NCI-H187 treated with DMSO at 0.1 percent for 48 hours (cell line): ENCODE data around the gene FBRSL1.

Experiments used
- DNase-seq: peaks from one replicate; lab custom pipeline; 2025; lab: John Stamatoyannopoulos, UW

The FBRSL1 gene

DNA sequence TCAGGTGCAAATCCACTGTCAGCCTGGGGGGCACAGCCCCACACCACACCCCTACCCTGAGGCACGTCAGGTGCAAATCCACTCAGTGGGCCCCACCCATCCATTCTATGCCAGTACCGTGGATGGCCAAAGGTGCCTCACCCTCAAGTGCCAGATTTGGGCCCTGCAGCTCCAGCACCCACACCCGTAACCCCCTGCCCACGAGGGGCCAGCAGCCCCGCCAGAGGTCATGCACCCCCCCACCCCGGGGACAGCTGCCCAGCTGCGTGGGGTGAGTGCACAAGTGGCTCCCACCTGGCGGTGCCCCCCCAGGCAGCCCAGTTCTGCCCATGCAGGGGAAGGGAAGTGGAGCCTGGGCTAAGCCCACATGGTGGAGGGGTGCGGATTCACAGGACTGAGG lies 51.2 kb downstream of the FBRSL1 start:
- DNase-seq = no peak

GRCh38 chr12:132541996-132542395 lies 52.0 kb downstream of the FBRSL1 start:
- no peak for DNase-seq

DNA sequence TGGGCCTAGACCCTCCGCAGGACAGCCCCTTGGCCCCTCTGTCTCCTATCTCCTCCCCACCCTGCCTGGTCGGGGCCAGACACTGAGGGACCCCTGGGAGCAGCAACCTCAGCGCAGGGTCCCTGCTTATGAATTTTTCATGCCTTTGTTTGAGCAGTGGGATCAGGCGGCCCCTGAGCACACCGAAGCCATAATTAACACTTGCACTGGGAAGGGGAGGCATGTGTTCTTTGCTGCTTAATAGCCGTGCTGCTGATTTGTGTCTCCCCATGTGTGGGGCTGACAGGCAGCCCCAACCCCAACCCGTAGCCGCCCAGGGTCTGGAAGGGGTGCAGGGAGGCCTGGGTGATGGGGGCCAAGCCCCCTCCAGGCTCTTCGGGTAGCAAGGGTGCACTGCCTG lies 52.7 kb downstream of the FBRSL1 start:
- DNase-seq = no peak

DNA sequence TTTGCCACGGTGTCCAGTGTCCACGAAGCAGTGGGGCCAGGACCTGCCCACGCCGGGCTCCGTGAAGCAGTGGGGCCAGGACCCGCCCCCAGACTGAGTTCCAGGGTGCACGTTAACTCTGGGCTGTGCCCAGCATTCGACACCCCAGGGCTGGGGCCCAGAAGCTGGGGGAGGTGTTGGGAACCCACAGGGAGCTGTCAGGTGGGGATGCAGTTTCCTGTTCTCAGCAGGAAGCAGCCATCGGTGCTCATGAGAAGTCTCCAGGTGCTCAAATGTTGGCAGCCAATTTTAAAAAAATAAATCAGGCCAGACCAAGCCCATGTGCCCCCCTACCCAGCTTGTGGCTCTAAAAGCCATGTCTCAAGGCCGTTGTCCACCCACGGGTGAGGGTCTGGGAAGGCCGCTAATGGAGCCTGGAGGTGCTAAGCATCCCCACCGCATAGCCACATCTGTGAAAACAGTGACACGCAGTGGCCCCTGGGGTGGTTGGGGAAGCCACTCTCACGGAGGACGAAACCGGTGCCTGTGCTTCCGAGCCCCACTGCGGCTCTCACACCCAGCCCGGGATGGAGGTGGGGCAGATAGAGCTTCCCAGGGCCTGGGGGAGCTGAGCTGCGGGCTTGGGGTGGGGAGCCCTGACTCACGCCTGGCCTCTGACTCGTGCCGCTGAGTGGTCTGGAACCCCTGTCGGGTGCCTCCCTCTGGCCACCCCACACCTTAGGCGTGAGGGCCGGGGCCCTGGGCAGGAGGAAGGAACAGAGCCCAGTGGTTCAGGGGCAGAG lies 53.5 kb downstream of the FBRSL1 start:
- no peak for DNase-seq

GRCh38 chr12:132544080-132544397 lies 54.1 kb downstream of the FBRSL1 start:
- no peak for DNase-seq

DNA sequence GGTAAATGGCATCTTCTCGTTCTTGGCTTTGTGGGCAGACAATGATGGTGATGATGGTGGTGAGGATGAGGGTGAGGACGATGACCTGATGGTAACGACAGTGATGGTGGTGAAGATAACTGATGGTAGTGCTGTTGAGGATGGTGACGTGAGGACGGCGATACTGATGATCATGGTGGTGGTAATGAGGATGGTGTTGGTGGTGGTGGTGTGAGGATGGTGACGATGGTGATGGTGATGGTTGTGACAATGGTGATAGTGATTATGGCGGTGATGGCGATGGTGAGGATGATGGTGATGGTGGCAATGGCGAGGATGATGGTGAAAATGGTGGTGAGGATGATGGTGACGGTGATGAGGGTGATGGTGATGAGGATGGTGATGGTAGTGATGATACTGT lies 54.5 kb downstream of the FBRSL1 start:
- DNase-seq = no peak

GRCh38 chr12:132545164-132545953 lies 55.4 kb downstream of the FBRSL1 start:
- DNase-seq = no peak

DNA sequence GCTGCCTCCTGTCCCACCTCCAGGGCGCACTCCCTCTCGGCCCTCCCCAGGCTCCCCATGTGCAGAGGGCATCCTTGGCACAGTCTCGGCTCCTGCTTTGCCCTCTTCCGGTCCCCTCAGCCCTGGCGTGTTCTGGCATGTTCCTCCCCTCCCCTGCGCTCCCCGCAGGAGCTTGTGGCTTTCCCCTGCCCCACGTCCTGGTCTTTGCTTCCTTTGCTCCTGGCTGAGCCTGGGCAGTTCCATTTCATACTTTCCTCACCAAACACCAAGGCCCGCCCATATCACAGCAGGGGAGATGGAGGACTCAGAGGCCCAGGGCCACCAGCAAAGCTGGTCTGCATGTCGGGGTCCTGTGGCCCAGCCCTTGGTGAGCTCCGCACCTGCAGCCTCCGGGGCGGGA lies 56.0 kb downstream of the FBRSL1 start:
- DNase-seq = no peak

DNA sequence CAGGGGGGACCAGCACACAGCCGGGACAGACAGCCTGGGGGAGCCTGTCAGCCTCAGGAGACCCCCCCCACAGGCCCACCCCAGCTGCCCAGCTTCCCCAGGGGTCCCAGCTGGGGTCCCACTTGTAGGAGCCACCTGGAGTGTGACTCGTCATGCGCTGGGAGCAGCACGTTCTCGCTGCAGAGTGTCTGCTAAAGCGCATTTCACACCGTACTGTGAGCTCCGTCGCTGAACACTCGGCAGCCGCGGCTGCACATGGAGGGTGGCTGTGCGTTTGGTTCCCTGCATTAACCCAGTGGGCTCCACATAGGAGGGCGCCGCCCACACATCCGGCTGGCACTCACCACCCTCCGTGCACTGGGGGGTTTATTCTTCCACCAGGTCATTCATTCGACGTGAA lies 56.7 kb downstream of the FBRSL1 start:
- no peak for DNase-seq

DNA sequence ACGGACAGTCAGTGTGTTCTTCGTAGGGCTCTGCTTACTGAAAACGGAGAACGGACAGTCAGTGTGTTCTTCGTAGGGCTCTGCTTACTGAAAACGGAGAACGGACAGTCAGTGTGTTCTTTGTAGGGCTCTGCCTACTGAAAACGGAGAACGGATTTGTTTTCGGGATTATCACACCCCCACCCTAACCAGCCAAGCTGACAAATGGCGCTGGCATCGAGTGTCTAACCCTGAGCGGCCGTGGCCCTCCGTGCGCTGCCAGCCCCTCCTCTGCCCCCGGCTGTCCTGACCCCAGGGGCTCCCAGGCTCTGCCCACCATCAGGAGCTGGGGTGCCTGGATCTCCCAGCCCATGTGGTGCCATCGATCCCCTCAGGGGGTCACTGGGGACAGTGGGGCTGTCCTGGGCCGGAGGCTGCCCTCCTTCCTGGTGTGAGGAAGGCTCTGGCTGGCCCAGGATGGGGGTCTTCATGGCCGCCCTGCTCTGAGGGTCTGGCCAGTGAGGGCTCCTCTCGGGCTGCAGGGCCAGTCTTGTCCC lies 57.3 kb downstream of the FBRSL1 start:
- no peak for DNase-seq

DNA sequence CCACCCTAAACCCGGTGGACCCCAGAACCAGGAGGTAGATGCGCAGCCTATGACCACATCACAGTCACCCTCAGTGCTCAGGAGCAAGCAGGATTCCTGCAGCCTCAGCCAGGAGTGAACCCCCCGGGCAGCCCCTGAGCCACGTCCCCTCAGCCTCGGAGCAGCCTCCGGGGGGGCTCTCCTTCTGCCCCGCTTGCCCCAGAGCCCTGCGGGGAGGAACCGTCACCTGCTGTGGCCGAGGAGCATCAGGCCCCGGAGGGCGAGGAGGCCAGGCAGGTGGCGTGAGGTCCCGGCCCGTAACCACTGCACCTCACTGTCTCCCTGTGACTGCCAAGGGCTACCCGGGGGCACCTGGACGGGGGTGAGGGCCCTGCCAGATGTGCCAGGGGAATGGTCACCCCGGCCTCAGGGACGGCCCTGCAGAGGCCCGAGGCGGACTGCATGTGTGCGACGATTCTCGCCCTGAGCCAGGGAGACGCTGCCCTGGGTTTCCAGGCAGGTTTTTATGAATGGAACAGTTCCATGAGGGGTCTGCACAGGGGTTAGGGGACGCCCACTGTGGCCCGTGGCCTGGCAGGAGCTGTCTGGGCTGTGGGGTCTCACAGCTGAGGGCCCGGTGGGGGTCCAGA lies 58.6 kb downstream of the FBRSL1 start:
- DNase-seq = no peak

DNA sequence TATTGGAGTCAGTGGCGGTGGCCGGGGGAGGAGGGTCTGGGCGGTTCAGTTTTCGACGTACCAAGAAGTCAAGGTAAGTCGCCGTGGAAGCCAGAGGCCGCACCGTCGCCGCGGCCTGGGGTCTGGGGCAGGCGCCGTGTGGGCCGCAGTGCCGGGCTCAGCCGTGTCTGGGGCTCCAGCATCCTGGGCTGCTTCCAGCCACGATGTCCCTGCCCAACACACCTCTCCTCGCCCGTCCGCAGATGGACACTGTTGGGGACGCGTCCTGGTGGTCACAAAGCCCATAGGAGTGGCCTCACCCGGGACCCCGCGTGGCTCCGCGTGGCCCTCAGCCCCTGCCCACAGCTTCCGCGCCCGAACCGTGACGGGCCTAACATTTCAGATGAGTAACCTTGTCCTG lies 59.1 kb downstream of the FBRSL1 start:
- no peak for DNase-seq

DNA sequence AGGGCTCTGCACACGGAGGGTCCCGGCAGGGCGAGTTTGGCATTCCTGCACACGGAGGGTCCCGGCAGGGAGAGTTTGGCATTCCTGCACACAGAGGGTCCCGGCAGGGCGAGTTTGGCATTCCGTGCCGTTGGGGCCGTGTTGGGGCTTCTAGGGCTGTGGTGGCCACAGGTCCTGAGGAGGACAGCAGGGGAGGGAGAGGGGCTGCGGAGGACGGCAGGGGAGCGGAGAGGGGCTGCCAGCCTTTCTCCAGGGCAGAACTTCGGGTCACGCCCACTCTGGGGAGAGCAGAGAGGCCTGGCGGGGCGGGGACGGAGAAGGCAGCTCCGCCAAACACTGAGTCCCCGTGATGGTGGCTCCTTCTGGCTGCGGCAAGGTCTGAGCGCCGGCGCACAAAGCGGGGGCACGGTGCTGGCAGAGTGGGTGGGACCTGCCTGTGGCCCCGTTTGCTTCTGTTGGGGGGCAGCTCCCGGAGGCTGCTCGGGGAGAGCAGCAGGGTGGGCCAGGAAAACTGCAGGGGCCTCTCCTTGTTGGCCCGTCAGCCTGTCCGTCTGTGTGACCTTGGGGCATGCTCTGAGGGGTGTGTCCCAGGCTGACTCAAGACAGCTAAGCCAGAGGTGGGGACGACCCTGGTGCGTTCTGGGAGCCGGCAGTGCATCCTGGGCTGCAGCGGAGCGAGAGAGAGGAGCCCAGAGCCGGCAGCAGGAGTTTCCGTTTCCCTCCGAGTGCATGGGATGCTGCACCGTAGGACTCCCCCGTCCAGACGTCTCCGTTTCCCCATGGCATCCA lies 60.3 kb downstream of the FBRSL1 start:
- DNase-seq = no peak

GRCh38 chr12:132550830-132551640 lies 61.1 kb downstream of the FBRSL1 start:
- DNase-seq = no peak

DNA sequence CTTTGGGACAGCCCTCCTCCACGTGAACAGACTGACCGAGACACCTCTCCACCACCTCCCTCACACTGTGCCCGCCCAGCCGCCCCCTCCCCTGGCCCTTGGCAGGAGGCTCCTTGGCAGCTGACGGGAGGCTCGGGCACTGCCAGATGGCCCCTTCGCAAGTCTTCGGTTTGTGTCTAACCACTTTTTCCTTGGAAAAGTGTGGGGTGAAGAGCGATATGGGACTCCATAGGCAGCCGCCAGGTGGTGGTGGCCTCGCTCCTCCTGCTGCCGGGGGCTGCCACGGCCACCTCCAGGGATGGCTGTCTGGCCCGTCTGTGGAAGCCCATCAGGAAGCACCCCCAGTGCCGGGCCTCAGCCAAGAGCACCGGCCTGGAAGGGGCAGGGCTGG lies 61.7 kb downstream of the FBRSL1 start:
- DNase-seq = no peak

DNA sequence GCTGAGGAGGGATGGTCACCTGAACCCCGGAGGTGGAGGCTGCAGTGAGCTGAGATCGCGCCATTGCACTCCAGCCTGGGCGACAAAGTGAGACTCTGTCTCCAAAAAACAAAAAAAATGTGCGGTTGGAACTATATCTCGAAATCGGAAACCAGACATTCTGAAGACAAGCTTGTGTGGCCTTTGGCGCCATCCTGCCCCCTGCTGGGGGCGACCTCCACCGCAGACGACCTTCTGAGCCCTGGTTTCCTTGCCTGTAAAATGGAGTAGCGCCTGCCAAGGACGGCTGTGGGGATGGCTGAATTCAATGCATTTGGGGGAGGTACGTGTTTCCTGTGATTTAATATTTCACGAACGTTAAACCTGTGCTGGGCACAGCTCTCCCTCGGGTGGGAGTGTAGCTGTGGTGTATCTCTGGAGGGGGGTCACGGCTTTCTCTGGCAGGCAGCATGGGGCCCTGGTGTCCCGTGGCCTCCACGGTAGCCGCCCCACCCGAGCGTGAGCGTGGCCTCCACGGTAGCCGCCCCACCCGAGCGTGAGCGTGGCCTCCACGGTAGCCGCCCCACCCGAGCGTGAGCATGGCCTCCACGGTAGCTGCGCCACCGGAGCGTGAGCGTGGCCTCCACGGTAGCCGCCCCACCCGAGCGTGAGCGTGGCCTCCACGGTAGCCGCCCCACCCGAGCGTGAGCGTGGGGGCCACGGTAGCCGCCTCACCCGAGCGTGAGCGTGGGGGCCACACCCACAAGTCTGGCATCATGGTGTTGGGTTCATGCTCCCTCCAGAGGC lies 65.1 kb downstream of the FBRSL1 start:
- DNase-seq = no peak

GRCh38 chr12:132555686-132556085 lies 65.7 kb downstream of the FBRSL1 start:
- no peak for DNase-seq

GRCh38 chr12:132556216-132556615 lies 66.3 kb downstream of the FBRSL1 start:
- DNase-seq = no peak

GRCh38 chr12:132556801-132557200 lies 66.8 kb downstream of the FBRSL1 start:
- no peak for DNase-seq

DNA sequence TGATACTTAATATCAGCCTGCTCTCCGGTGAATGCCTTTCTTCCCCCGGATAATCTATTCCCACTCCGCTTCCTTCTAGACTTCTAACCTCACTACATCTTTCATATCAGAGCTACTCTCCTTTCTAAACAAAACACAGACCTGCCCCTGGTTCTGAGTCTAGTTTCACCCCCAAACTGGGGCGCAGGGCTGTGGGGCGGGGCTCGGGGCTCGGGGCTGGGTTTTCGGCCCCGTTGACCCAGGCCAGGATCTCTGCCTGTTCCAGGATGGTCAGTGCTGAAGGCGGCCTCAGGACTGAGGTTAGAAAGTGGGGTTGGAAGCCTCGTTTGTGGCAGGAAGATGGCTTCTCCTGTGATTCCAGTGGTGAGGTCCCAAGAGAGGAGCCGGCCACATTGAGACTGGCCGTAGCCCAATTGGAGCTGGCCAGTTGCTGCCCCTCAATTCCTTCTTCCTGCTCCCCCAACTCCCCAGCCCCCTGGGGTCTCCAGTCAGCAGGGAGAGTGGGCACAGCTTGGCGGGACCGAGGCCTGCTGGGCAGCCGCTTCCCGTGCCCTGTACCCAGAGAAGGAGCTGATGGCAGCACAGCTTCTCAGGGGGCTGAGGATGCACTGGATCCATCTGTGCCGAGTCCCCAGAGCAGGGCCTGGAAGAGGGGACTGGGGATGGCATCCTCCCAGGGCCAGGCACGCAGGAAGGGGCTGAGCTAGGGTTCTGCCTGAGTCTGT lies 67.5 kb downstream of the FBRSL1 start:
- no peak for DNase-seq
